ENCODE results near the gene ACLY. TPM values are rescaled to one million over a fixed set of nuclear protein-coding genes. Genes with fewer than 3 reads are reported as not detected.

Gene ACLY
- total and polyA plus RNA-seq, 2 of the 13 experiments (the other 11 are each of a cell fraction or from before 2014, with no cell fraction given) = 111 to 218 TPM

DNA sequence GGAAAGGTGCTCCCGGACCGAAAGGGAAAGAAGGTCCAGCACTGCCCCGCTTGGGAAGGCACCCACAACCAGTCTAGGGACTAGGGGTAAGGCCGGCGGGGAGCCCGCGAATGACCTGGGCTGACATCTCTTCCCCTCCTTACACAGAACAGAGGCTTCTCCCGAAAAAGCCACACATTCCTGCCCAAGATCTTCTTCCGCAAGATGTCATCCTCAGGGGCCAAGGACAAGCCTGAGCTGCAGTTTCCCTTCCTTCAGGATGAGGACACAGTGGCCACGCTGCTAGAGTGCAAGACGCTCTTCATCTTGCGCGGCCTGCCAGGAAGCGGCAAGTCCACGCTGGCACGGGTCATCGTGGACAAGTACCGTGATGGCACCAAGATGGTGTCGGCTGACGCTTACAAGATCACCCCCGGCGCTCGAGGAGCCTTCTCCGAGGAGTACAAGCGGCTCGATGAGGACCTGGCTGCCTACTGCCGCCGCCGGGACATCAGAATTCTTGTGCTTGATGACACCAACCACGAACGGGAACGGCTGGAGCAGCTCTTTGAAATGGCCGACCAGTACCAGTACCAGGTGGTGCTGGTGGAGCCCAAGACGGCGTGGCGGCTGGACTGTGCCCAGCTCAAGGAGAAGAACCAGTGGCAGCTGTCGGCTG is 49.3 kb upstream of the ACLY start (continued):
- TF ChIP-seq ATAD3A (CRISPR knock-in tag; IDR thresholded peaks at IDR 0.05) (peak; percentile 7; the same call in 1 of the 2 replicates), SETDB1 (CRISPR knock-in tag; IDR thresholded peaks at IDR 0.05; ENCODE audit: borderline replicate concordance) (no peak), ZNF614 (CRISPR knock-in tag; IDR thresholded peaks at IDR 0.05; ENCODE audit: borderline replicate concordance) (no peak), SRSF1 (optimal IDR thresholded peaks at IDR 0.05; ENCODE audit: low read depth, low read length) (peak; percentile 8), HNRNPLL (IDR thresholded peaks at IDR 0.05; ENCODE audit: low read depth, low read length, poor library complexity, severe bottlenecking) (peak; percentile 24), HNRNPL (IDR thresholded peaks at IDR 0.05; ENCODE audit: low read depth, low read length) (peak; percentile 17; the same call in 1 of the 2 replicates), KDM5B (CRISPR knock-in tag; IDR thresholded peaks at IDR 0.05; ENCODE audit: borderline replicate concordance) (peak; percentile 36; the same call in 1 of the 2 replicates), HOXA9 (CRISPR knock-in tag; IDR thresholded peaks at IDR 0.05; ENCODE audit: borderline replicate concordance) (0 out of 2 replicates have a peak, but pooled peaks have one; percentile 42), ZNF7 (CRISPR knock-in tag; IDR thresholded peaks at IDR 0.05) (no peak), BRD4 (CRISPR knock-in tag; IDR thresholded peaks at IDR 0.05) (0 out of 2 replicates have a peak, but pooled peaks have one; percentile 42)
- TF ChIP-seq, protein P1, sequence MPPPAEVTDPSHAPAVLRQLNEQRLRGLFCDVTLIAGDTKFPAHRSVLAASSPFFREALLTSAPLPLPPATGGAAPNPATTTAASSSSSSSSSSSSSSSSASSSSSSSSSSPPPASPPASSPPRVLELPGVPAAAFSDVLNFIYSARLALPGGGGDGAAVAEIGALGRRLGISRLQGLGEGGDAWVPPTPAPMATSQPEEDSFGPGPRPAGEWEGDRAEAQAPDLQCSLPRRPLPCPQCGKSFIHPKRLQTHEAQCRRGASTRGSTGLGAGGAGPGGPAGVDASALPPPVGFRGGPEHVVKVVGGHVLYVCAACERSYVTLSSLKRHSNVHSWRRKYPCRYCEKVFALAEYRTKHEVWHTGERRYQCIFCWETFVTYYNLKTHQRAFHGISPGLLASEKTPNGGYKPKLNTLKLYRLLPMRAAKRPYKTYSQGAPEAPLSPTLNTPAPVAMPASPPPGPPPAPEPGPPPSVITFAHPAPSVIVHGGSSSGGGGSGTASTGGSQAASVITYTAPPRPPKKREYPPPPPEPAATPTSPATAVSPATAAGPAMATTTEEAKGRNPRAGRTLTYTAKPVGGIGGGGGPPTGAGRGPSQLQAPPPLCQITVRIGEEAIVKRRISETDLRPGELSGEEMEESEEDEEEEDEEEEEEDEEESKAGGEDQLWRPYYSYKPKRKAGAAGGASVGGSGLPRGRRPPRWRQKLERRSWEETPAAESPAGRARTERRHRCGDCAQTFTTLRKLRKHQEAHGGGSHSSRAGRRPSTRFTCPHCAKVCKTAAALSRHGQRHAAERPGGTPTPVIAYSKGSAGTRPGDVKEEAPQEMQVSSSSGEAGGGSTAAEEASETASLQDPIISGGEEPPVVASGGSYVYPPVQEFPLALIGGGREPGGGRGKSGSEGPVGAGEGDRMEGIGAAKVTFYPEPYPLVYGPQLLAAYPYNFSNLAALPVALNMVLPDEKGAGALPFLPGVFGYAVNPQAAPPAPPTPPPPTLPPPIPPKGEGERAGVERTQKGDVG (CRISPR knock-in tag; IDR thresholded peaks at IDR 0.05; ENCODE audit: borderline replicate concordance) = peak; percentile 87; the same call in 1 of the 2 replicates
- TF ChIP-seq, protein P2, sequence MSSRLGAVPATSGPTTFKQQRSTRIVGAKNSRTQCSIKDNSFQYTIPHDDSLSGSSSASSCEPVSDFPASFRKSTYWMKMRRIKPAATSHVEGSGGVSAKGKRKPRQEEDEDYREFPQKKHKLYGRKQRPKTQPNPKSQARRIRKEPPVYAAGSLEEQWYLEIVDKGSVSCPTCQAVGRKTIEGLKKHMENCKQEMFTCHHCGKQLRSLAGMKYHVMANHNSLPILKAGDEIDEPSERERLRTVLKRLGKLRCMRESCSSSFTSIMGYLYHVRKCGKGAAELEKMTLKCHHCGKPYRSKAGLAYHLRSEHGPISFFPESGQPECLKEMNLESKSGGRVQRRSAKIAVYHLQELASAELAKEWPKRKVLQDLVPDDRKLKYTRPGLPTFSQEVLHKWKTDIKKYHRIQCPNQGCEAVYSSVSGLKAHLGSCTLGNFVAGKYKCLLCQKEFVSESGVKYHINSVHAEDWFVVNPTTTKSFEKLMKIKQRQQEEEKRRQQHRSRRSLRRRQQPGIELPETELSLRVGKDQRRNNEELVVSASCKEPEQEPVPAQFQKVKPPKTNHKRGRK (CRISPR knock-in tag; IDR thresholded peaks at IDR 0.05) = 0 out of 2 replicates have a peak, but pooled peaks have one; percentile 45

Measured in HepG2 (cell line).